Measurements from ENCODE around the gene GNB5. TPM values are rescaled to one million over a fixed set of nuclear protein-coding genes. Genes with fewer than 3 reads are reported as not detected.

GNB5 gene
- total RNA-seq, 4 donors from 2014 or later = 12.2 to 24.0 (median 17.2) TPM

GRCh38 chr15:52124270-52124880 lies 66.8 kb downstream of the GNB5 start:
- TF ChIP-seq, protein P1, sequence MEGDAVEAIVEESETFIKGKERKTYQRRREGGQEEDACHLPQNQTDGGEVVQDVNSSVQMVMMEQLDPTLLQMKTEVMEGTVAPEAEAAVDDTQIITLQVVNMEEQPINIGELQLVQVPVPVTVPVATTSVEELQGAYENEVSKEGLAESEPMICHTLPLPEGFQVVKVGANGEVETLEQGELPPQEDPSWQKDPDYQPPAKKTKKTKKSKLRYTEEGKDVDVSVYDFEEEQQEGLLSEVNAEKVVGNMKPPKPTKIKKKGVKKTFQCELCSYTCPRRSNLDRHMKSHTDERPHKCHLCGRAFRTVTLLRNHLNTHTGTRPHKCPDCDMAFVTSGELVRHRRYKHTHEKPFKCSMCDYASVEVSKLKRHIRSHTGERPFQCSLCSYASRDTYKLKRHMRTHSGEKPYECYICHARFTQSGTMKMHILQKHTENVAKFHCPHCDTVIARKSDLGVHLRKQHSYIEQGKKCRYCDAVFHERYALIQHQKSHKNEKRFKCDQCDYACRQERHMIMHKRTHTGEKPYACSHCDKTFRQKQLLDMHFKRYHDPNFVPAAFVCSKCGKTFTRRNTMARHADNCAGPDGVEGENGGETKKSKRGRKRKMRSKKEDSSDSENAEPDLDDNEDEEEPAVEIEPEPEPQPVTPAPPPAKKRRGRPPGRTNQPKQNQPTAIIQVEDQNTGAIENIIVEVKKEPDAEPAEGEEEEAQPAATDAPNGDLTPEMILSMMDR (IDR thresholded peaks at IDR 0.05; ENCODE audit: low read depth) = no peak

DNA sequence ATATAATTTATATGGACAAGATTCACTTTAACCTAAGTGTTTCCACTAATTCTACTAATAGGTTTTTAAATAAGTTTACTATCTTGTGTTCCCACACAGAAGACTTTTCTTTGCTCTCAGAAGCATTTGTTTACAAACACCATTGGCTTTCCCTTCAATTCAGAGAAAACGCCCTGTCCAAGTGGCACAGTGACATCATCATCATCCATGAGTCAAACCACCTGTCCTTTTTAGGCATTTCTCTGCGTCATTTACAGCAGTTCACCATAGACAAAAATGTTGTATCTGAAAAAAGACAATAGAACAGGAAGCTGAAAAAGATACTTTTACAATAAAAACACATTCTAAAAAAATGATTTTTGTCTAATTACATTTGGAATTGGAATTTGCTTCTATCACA lies 69.3 kb downstream of the GNB5 start:
- TF ChIP-seq, protein P1 (IDR thresholded peaks at IDR 0.05; ENCODE audit: low read depth) = no peak

- TF ChIP-seq, protein P1 (IDR thresholded peaks at IDR 0.05; ENCODE audit: low read depth) = no peak
Measured at GRCh38 chr15:52121006-52121405, 70.2 kb downstream of the GNB5 start.

- TF ChIP-seq, protein P1 (IDR thresholded peaks at IDR 0.05; ENCODE audit: low read depth) = no peak
Measured at GRCh38 chr15:52120488-52120887, 70.7 kb downstream of the GNB5 start.

DNA sequence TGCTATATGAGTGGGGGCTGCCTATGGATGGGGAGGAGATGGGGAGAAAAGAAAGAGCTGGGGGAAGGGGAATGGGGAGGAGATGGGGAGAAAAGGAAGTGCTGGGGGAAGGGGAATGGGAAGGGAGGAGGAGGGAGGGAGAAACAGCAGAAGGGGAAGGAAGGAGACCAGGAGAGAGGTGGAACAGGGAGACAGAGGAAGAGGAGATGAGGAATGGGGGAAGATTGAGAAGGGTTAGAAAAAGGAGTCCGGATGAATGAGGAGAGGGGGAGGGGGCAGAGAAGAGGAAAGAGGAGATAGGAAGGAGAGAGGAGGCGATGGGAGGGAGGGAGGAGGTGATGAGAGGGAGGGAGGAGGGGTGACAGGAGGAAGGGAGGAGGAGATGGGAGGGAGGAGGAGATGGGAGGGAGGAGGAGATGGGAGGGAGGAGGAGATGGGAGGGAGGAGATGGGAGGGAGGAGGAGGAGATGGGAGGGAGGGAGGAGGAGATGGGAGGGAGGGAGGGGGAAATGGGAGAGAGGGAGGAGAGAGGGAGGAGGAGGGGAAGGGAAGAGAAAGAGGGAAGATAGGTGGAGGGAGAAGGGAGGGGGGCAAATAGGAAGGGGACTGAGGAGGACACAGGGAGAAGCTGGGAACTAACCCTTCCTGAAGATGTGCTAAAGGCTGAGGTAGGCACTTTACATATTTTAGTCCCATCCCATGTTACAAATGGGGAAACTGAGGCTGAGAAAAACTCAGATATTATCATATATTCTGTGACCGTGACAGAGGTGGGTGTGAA lies 72.0 kb downstream of the GNB5 start:
- TF ChIP-seq, protein P1 (IDR thresholded peaks at IDR 0.05; ENCODE audit: low read depth) = no peak

GRCh38 chr15:52117549-52117948 lies 73.6 kb downstream of the GNB5 start:
- TF ChIP-seq, protein P1 (IDR thresholded peaks at IDR 0.05; ENCODE audit: low read depth) = no peak

DNA sequence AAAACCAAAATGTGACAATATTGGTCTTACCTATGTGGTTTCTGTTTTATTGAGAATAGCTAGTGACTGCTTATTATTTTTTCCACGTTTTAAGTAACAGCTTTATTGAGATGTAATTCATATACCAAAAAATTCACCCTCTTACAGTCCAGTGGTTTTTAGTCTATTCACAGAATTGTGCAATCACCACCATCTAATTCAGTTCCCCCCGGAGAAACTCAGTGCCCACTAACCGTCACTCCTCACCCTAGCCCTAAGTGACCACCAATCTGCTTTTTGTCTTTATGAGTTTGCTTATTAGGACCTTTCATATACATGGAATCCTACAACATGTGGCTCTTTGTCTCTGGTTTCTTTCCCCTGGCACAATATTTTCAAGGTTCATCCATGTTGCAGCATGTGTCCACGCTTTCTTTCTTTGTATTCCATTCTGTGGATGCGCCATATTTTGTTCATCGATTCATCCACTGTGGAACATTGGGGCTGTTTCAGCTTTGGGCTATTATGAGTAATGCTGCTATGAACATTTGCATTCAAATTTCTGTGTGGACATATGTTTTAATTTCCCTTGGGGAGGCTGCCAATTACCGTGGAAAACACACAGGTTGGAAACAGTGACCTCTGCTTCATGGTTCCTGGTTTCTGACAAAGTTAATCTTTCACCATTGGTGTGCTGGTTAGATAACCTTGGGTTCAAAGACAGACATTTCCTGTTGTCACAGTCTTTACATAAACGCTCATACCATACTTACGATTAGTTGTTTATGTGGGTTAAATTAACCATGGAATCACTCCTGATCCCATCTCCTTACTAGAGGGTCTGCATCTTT lies 75.4 kb downstream of the GNB5 start:
- TF ChIP-seq, protein P1 (IDR thresholded peaks at IDR 0.05; ENCODE audit: low read depth) = no peak

Measured in subcutaneous adipose tissue (tissue), 4 donors.